Endothelial cell of umbilical vein (primary cell): ENCODE measurements around the gene MGAT4B. TPM values are rescaled to one million over a fixed set of nuclear protein-coding genes. Genes with fewer than 3 reads are reported as not detected.

Source experiments
- BruUV-seq: library from RNA; stranded (reverse); fragments of 400-500 nt; replicated peaks from 2 replicates; lab custom pipeline; 2021; lab: Mats Ljungman, UMichigan
- CTCF ChIA-PET: fragments of 300-600, 350-600 bp; sonication (Branson Sonifier 250); formaldehyde crosslinking; loops from one replicate; lab custom pipeline; 2021; ENCODE audit warnings: antibody characterized with exemption, inconsistent platforms; lab: Charles Lee
- POLR2A ChIA-PET: fragments of 300-600, 350-600 bp; sonication (Branson Sonifier 250); formaldehyde crosslinking; loops from one replicate; lab custom pipeline; 2021; ENCODE audit warnings: antibody characterized with exemption, inconsistent platforms; lab: Charles Lee
- DNase-seq: peaks from one replicate; pipeline ENCODE4 v3.0.0-alpha.2; 2011; ENCODE audit warnings: low read depth, low spot score
- FAIRE-seq: peaks from 2 replicates; lab custom pipeline; 2011; peaks lifted over from hg19 to GRCh38; lab: Jason Lieb, UNC
- H2AFZ ChIP-seq: 2 replicates; pipeline ENCODE4 v1.6.0; 2012; ENCODE audit warnings: low read depth, low read length, control low read depth, inconsistent platforms
- H3K27ac ChIP-seq: 2 replicates; pipeline ENCODE4 v1.5.1; 2011; ENCODE audit warnings: low read depth, mild to moderate bottlenecking, control low read depth, low read length, moderate library complexity; ENCODE audit not compliant: insufficient read depth
- H3K27me3 ChIP-seq, 2 experiments: 2 replicates each; pipeline versions ENCODE4 v1.6.0 to v1.6.1; 2011; ENCODE audit warnings: low read length in 2 of 2, mixed read lengths in 1 of 2; ENCODE audit not compliant: control insufficient read depth in 2 of 2, insufficient read depth in 2 of 2
- H3K36me3 ChIP-seq, 2 experiments: 2 replicates in 1 of 2; 3 replicates in 1 of 2; pipeline ENCODE4 v1.5.1; 2011; ENCODE audit warnings: low read length in 2 of 2, mild to moderate bottlenecking in 1 of 2, moderate library complexity in 1 of 2; ENCODE audit not compliant: control insufficient read depth in 2 of 2, insufficient read depth in 2 of 2; ENCODE audit errors: extremely low read depth in 1 of 2
- H3K4me1 ChIP-seq: 3 replicates; pipeline ENCODE4 v1.5.1; 2011; ENCODE audit warnings: mild to moderate bottlenecking, low read length; ENCODE audit not compliant: control insufficient read depth, insufficient read depth; ENCODE audit errors: extremely low read depth
- H3K4me2 ChIP-seq: 2 replicates; pipeline ENCODE4 v1.6.1; 2011; ENCODE audit warnings: low read length, control low read depth, mixed read lengths; ENCODE audit not compliant: insufficient read depth
- H3K4me3 ChIP-seq, 3 experiments: fragments of 200-600 bp in 1 of 3; sonication (generic), shearing (Covaris generic) in 1 of 3; replicated peaks in 1 of 3; 2 replicates each; pipeline ENCODE4 v1.5.1; 2011 to 2016; ENCODE audit warnings: control low read depth in 3 of 3, low read length in 3 of 3, mild to moderate bottlenecking in 2 of 3, inconsistent platforms in 1 of 3, low read depth in 1 of 3, moderate library complexity in 1 of 3; ENCODE audit not compliant: insufficient read depth in 1 of 3
- H3K79me2 ChIP-seq: 2 replicates; pipeline ENCODE4 v1.6.0; 2012; ENCODE audit warnings: low read length, inconsistent platforms; ENCODE audit not compliant: control insufficient read depth, insufficient read depth
- H3K9ac ChIP-seq: replicated peaks from 2 replicates; pipeline ENCODE3; 2011; ENCODE audit warnings: low read length, control low read depth; ENCODE audit not compliant: insufficient read depth; ENCODE audit errors: extremely low read depth
- H3K9me1 ChIP-seq: replicated peaks from 3 replicates; pipeline ENCODE4 v1.6.0; 2011; ENCODE audit warnings: mild to moderate bottlenecking, low read length; ENCODE audit not compliant: control insufficient read depth, insufficient read depth; ENCODE audit errors: extremely low read depth
- H3K9me3 ChIP-seq: replicated peaks from 2 replicates; pipeline ENCODE4 v1.5.1; 2012; ENCODE audit warnings: low read length, inconsistent platforms; ENCODE audit not compliant: control insufficient read depth, insufficient read depth
- H4K20me1 ChIP-seq: replicated peaks from 2 replicates; pipeline ENCODE3; 2011; ENCODE audit warnings: mild to moderate bottlenecking, low read length; ENCODE audit not compliant: control insufficient read depth, insufficient read depth; ENCODE audit errors: extremely low read depth
- CTCF ChIP-seq, 2 donors: IDR thresholded peaks; 1 replicate in 1 of 2; 2 replicates in 1 of 2; pipeline ENCODE4 v1.5.1; 2011; ENCODE audit warnings: low read length in 2 of 2, mild to moderate bottlenecking in 2 of 2, moderate library complexity in 2 of 2, control low read depth in 1 of 2, inconsistent platforms in 1 of 2, low read depth in 1 of 2; ENCODE audit not compliant: insufficient read depth in 1 of 2; ENCODE audit errors: extremely low read depth in 1 of 2
- EZH2 ChIP-seq: IDR thresholded peaks from 2 replicates; pipeline ENCODE4 v1.6.1; 2012; ENCODE audit warnings: borderline replicate concordance, low read depth, mild to moderate bottlenecking, moderate library complexity, low read length, inconsistent platforms; ENCODE audit not compliant: severe bottlenecking
- FOS ChIP-seq: IDR thresholded peaks from 2 replicates; pipeline ENCODE4 v1.6.1; 2011; ENCODE audit warnings: mild to moderate bottlenecking, low read length, moderate library complexity, borderline replicate concordance; ENCODE audit not compliant: insufficient read depth
- GATA2 ChIP-seq: IDR thresholded peaks from 2 replicates; pipeline ENCODE4 v1.7.0; 2011; ENCODE audit warnings: low read depth, mild to moderate bottlenecking, moderate library complexity, mixed read lengths, low read length; ENCODE audit not compliant: insufficient read length, insufficient read depth
- JUN ChIP-seq: IDR thresholded peaks from 2 replicates; pipeline ENCODE4 v1.6.1; 2011; ENCODE audit warnings: borderline replicate concordance, low read depth; ENCODE audit not compliant: insufficient read length, insufficient read depth
- MYC ChIP-seq: IDR thresholded peaks from one replicate; pipeline ENCODE4 v1.6.1; 2011; ENCODE audit warnings: mild to moderate bottlenecking, low read depth, low read length
- POLR2A ChIP-seq: IDR thresholded peaks from 2 replicates; pipeline ENCODE4 v1.6.1; 2012; ENCODE audit warnings: low read depth, mild to moderate bottlenecking, control low read depth, low read length
- POLR2AphosphoS5 ChIP-seq: IDR thresholded peaks from 2 replicates; pipeline ENCODE4 v1.6.1; 2012; ENCODE audit warnings: low read depth, mild to moderate bottlenecking, control low read depth, low read length, moderate library complexity; ENCODE audit not compliant: insufficient read depth
- dilution Hi-C: fragments of 300-500 bp; cut with MboI; formaldehyde crosslinking; loops from one replicate; pipeline ENCODE4 v1.15.0; 2019; ENCODE audit warnings: low sequenced_read_pairs; ENCODE audit not compliant: extremely low pct_ligation_motif_present
- intact Hi-C: fragments of 100-400 bp; cut with micrococcal nuclease; formaldehyde crosslinking; loops from one replicate; pipeline ENCODE4 v1.10.0; 2022
- polyA plus RNA-seq, 4 experiments: library from polyadenylated mRNA; depleted of rRNA in 3 of 4; stranded (reverse) in 3 of 4; unstranded in 1 of 4; fragments of >200 nt; gene quantifications; 2 replicates each; pipeline versions ENCODE4 v1.2.1 to v1.2.3, GENCODE V29; 2011 to 2012; ENCODE audit warnings: missing spikeins in 1 of 4
- total RNA-seq: library from RNA; stranded (reverse); gene quantifications from 2 replicates; pipeline ENCODE4 v1.2.3, GENCODE V29; 2021
- TF ChIP-seq, protein P1 (sequence below): IDR thresholded peaks from 2 replicates; pipeline ENCODE4 v1.6.1; 2011; ENCODE audit not compliant: insufficient read depth, insufficient read length

Gene MGAT4B
- total and polyA plus RNA-seq, 2 donors (not counting 3 experiments of a cell fraction or from before 2014, with no cell fraction given) = 243 TPM

DNA sequence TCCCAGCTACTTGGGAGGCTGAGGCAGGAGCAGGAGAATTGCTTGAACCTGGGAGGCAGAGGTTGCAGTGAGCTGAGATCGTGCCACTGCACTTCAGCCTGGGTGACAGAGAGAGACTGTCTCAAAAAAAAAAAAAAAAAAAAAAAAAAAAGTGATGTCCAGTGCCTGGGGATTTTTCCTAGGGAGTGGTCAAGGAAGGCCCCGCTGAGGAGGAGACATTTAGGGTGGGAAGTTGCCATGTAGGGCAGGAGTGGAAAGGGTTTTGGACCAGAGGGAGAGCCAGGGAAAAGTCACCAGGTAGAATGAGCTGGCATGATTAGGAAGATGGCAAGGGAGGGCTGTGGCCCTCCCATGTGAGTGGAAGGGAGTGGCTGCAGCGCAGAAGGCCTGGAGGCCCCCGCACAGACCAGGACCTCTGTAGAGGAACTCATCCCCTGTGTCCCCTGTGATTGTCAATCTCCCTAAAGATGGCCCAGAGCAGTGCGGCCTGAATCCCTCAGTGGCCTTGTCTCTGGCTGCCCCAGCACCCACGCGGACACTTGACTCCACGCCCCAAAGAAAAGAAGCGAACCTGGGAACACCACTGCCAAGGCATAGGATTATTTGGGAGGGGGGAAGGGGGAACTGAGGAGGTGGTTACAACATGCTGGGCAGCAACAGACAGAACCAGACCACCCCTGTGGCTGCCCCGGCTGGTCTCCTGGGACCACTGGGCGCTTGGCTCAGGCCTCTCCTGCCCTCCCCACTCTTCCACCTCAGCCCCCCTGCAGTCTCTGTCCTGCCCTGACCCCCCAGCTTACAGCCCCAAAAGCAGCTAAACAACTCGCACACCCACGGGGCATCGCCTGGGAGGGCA is 11.5 kb upstream of the MGAT4B start:
- DNase-seq = no peak
- Histone ChIP-seq H3K9ac (peak overlapping the region; percentile 11), H3K4me1 (peaks cover 36% of the 10 kb centered on the region), H3K4me2 (no peak overlapping the region), H3K79me2 (peaks cover 26% of the 10 kb centered on the region), H3K27ac (peak overlapping the region; percentile 96), H3K9me1 (no peaks in the 10 kb centered on the region), H3K27me3 (no peaks in the 10 kb centered on the region), H3K9me3 (no peaks in the 10 kb centered on the region), H4K20me1 (peaks cover 5% of the 10 kb centered on the region), H3K4me3 (no peak overlapping the region), H2AFZ (peak overlapping the region; percentile 4), H3K36me3 (peaks cover 3 to 6% of the 10 kb centered on the region in 2 experiments)
- POLR2A ChIA-PET = no interaction called here
- dilution Hi-C loops = no loop called here
- CTCF ChIA-PET = interaction anchor here (1.8 kb wide), 1 partner anchor 16 kb away, joined by 5 read pairs; no protein-coding TSS in a partner anchor
- FAIRE-seq = no peak
- TF ChIP-seq EZH2 (no peak), MYC (no peak), POLR2A (no peak), JUN (no peak), FOS (no peak), GATA2 (no peak), POLR2AphosphoS5 (no peak), CTCF (IDR thresholded peaks at IDR 0.05; ENCODE audit: extremely low read depth in 1 of 2, insufficient read depth in 1 of 2, low read depth in 1 of 2, low read length in 2 of 2) (no peak)
- TF ChIP-seq, protein P1, sequence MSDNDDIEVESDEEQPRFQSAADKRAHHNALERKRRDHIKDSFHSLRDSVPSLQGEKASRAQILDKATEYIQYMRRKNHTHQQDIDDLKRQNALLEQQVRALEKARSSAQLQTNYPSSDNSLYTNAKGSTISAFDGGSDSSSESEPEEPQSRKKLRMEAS = no peak
- intact Hi-C loops = loop anchor here (5.0 kb wide), 1 partner anchor 196 kb away; the partner anchor contains the start of gene HNRNPH1
- BruUV-seq = TSS peak; percentile 2
